ENCODE results near the gene PRKAR2B. TPM values are rescaled to one million over a fixed set of nuclear protein-coding genes. Genes with fewer than 3 reads are reported as not detected.

The PRKAR2B gene
- total and polyA plus RNA-seq, 4 donors, result 3.5 to 15.0 (median 5.8) TPM

DNA sequence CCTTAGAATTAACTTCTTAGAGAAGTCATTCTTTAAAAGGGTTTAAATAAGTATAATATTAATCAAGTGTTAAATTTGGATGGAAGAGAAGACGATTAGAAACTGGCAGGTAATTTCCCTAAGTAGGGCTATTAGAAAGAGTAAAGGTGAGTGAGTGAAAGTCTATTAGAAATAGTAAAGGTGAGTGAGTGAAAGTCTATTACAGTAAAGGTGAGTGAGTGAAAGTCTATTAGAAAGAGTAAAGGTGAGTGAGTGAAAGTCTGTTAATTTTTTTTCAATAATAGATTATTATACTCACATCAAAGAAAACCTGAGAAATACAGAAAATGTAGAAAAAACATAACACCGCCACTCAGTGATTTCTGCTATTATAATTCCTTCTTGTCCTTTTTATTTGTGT, 113.5 kb downstream of the PRKAR2B start:
- Histone ChIP-seq H3K36me3 (ENCODE audit: control insufficient read depth in 4 of 4, insufficient read depth in 4 of 4, low read length in 4 of 4) (peaks cover 0 to 3% (median under 1%) of the 10 kb centered on the region in 4 donors), H3K9me3 (ENCODE audit: control insufficient read depth in 4 of 4, insufficient read depth in 3 of 4, low read length in 3 of 4) (no peaks in the 10 kb centered on the region), H3K9ac (ENCODE audit: insufficient read depth in 1 of 2, low read length in 2 of 2) (no peak overlapping the region), H3K27ac (ENCODE audit: low read depth in 1 of 2, low read length in 1 of 2) (no peak overlapping the region), H3K4me1 (ENCODE audit: control insufficient read depth in 5 of 5, insufficient read depth in 5 of 5, low read length in 5 of 5) (peaks cover 0 to 6% (median 0%) of the 10 kb centered on the region in 5 donors), H3K27me3 (ENCODE audit: control insufficient read depth in 3 of 3, insufficient read depth in 3 of 3, low read length in 2 of 3) (no peaks in the 10 kb centered on the region), H3K4me3 (no peak overlapping the region)
- TF ChIP-seq, protein P1, sequence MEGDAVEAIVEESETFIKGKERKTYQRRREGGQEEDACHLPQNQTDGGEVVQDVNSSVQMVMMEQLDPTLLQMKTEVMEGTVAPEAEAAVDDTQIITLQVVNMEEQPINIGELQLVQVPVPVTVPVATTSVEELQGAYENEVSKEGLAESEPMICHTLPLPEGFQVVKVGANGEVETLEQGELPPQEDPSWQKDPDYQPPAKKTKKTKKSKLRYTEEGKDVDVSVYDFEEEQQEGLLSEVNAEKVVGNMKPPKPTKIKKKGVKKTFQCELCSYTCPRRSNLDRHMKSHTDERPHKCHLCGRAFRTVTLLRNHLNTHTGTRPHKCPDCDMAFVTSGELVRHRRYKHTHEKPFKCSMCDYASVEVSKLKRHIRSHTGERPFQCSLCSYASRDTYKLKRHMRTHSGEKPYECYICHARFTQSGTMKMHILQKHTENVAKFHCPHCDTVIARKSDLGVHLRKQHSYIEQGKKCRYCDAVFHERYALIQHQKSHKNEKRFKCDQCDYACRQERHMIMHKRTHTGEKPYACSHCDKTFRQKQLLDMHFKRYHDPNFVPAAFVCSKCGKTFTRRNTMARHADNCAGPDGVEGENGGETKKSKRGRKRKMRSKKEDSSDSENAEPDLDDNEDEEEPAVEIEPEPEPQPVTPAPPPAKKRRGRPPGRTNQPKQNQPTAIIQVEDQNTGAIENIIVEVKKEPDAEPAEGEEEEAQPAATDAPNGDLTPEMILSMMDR (IDR thresholded peaks at IDR 0.05; ENCODE audit: control extremely low read depth, extremely low read depth), result no peak
- DNase-seq, result no peak
- no peak for ATAC-seq (ENCODE audit: insufficient read depth, low FRiP score)
- WGBS, 2 donors, result 90 to 94% methylated on average over 2 of the region's 2 CpGs

DNA sequence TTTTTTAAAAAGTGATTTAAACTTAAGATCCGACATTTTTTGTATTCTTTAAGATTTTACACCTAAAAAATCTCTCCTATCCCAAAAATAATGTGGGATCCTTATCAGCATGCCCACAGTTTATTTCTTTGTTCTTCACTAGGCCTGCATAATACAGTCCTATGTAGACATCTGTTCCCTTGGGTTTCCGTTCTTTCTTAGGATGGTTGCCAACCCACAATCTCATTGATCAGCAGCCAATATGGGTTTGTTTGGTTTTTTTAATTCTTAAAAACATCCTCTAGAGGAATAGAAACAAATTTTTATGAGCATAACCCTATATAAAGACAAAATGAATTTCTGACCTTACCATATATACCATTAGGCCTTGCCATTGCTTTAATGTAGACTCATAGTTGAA, 115.9 kb downstream of the PRKAR2B start:
- peaks cover 0 to 3% (median under 1%) of the 10 kb centered on the region in 4 donors for H3K36me3 ChIP-seq (ENCODE audit: control insufficient read depth in 4 of 4, insufficient read depth in 4 of 4, low read length in 4 of 4)
- ATAC-seq (ENCODE audit: insufficient read depth, low FRiP score) (no peak), DNase-seq (peak in 2 of 3 donors; percentile 21 to 26)
- peaks cover 0 to 6% (median 0%) of the 10 kb centered on the region in 5 donors for H3K4me1 ChIP-seq (ENCODE audit: control insufficient read depth in 5 of 5, insufficient read depth in 5 of 5, low read length in 5 of 5)
- WGBS, 2 donors, result 59 to 69% methylated on average over 2 of the region's 2 CpGs
- TF ChIP-seq, protein P1 (IDR thresholded peaks at IDR 0.05; ENCODE audit: control extremely low read depth, extremely low read depth), result no peak
- no peaks in the 10 kb centered on the region for H3K27me3 ChIP-seq (ENCODE audit: control insufficient read depth in 3 of 3, insufficient read depth in 3 of 3, low read length in 2 of 3)
- H3K9me3 ChIP-seq (ENCODE audit: control insufficient read depth in 4 of 4, insufficient read depth in 3 of 4, low read length in 3 of 4), result no peaks in the 10 kb centered on the region
- H3K9ac ChIP-seq (ENCODE audit: insufficient read depth in 1 of 2, low read length in 2 of 2), result no peak overlapping the region
- no peak overlapping the region for H3K27ac ChIP-seq (ENCODE audit: low read depth in 1 of 2, low read length in 1 of 2)
- H3K4me3 ChIP-seq, result no peak overlapping the region

DNA sequence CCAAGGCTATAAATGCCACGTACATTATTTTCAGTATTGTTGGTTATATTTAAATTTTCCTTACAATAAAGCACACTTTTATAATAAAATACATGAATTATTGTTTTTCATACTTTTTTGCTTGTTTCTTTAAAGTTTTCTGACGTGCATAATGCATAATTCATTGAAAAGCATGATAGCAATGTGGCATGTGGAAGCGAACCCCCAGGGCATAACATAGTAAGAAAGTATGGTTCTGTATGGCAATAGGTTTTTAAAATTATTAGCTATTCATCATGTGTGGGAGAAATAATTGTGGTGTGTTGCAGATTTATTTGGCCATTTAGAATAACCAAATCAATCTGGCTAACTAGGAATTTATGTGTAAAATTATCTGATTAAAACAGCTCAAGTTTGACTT, 116.9 kb downstream of the PRKAR2B start:
- no peak for ATAC-seq (ENCODE audit: insufficient read depth, low FRiP score)
- 94% methylated on average over 3 of the region's 3 CpGs for WGBS, 2 donors

More for the DNA sequence above, 116.9 kb downstream of the PRKAR2B start:
- no peak overlapping the region for H3K27ac ChIP-seq (ENCODE audit: low read depth in 1 of 2, low read length in 1 of 2)
- peaks cover 0 to 3% (median under 1%) of the 10 kb centered on the region in 4 donors for H3K36me3 ChIP-seq (ENCODE audit: control insufficient read depth in 4 of 4, insufficient read depth in 4 of 4, low read length in 4 of 4)
- DNase-seq, result no peak
- TF ChIP-seq, protein P1 (IDR thresholded peaks at IDR 0.05; ENCODE audit: control extremely low read depth, extremely low read depth), result no peak
- H3K9me3 ChIP-seq (ENCODE audit: control insufficient read depth in 4 of 4, insufficient read depth in 3 of 4, low read length in 3 of 4), result no peaks in the 10 kb centered on the region
- H3K4me3 ChIP-seq, result no peak overlapping the region
- H3K27me3 ChIP-seq (ENCODE audit: control insufficient read depth in 3 of 3, insufficient read depth in 3 of 3, low read length in 2 of 3), result no peaks in the 10 kb centered on the region
- H3K9ac ChIP-seq (ENCODE audit: insufficient read depth in 1 of 2, low read length in 2 of 2), result no peak overlapping the region
- H3K4me1 ChIP-seq (ENCODE audit: control insufficient read depth in 5 of 5, insufficient read depth in 5 of 5, low read length in 5 of 5), result peaks cover 0 to 6% (median 0%) of the 10 kb centered on the region in 5 donors
